HCT116 (cell line): ENCODE results near the gene TRPC6. TPM values are rescaled to one million over a fixed set of nuclear protein-coding genes. Genes with fewer than 3 reads are reported as not detected.

Experiments
- ATAC-seq: fragments of 200-7000 bp; cut with Tn5 transposase; 2 replicates; pipeline ENCODE4 v1.9.1; 2020; ENCODE audit warnings: mild to moderate bottlenecking, moderate library complexity
- BruUV-seq: library from RNA; stranded (reverse); fragments of 400-500 nt; replicated peaks from 2 replicates; lab custom pipeline; 2021; lab: Mats Ljungman, UMichigan
- CTCF ChIA-PET: fragments of 300-600 bp; sonication (Branson Sonifier 250); formaldehyde crosslinking; loops from one replicate; lab custom pipeline; 2021; ENCODE audit warnings: antibody characterized with exemption; lab: Charles Lee
- POLR2A ChIA-PET: fragments of 300-600, 350-600 bp; sonication (Branson Sonifier 250); formaldehyde crosslinking; loops from one replicate; lab custom pipeline; 2021; ENCODE audit warnings: antibody characterized with exemption; lab: Charles Lee
- RAD21 ChIA-PET, 2 experiments: fragments of 300-600 bp; sonication (Branson Sonifier 250); formaldehyde crosslinking; loops; one replicate each; lab custom pipeline; 2023; ENCODE audit warnings: low total read pairs in 2 of 2; ENCODE audit not compliant: uncharacterized antibody in 2 of 2, unreplicated experiment in 2 of 2, low non-redundant PET in 1 of 2; lab: Charles Lee
- DNase-seq: peaks from one replicate; pipeline ENCODE4 v3.0.0-alpha.2; 2010; ENCODE audit warnings: low read depth, low spot score
- H2AFZ ChIP-seq: fragments of 200-600 bp; shearing (Covaris generic), sonication (generic); 2 replicates; pipeline ENCODE4 v1.6.1; 2017; ENCODE audit warnings: low read depth, mixed run types, mixed read lengths, antibody characterized with exemption, low read length; ENCODE audit not compliant: poor library complexity, severe bottlenecking
- H3K27ac ChIP-seq: 2 replicates; pipeline ENCODE4 v1.5.1; 2012; ENCODE audit warnings: low read depth, low read length
- H3K27me3 ChIP-seq: fragments of 200-600 bp; sonication (generic); 2 replicates; pipeline ENCODE4 v1.6.1; 2016; ENCODE audit warnings: mixed run types, low read length, mixed read lengths; ENCODE audit not compliant: insufficient read depth
- H3K36me3 ChIP-seq, 2 experiments: fragments of 200-500 bp in 1 of 2; fragments of 200-600 bp in 1 of 2; sonication (Bioruptor generic) in 1 of 2; sonication (generic) in 1 of 2; 2 replicates each; pipeline versions ENCODE4 v1.5.1 to v1.6.1; 2014 to 2016; ENCODE audit warnings: low read length in 2 of 2, inconsistent platforms in 1 of 2, mixed read lengths in 1 of 2, mixed run types in 1 of 2; ENCODE audit not compliant: insufficient read depth in 2 of 2, control insufficient read depth in 1 of 2
- H3K4me1 ChIP-seq, 2 experiments: fragments of 200-600 bp in 1 of 2; sonication (generic) in 1 of 2; 2 replicates each; pipeline versions ENCODE4 v1.5.1 to v1.6.1; 2012 to 2017; ENCODE audit warnings: low read length in 2 of 2, inconsistent platforms in 1 of 2, mild to moderate bottlenecking in 1 of 2, mixed read lengths in 1 of 2, mixed run types in 1 of 2, moderate library complexity in 1 of 2; ENCODE audit not compliant: insufficient read depth in 2 of 2, control insufficient read depth in 1 of 2
- H3K4me2 ChIP-seq: fragments of 200-600 bp; sonication (generic); 2 replicates; pipeline ENCODE4 v1.6.1; 2017; ENCODE audit warnings: mixed run types, low read length, mixed read lengths
- H3K4me3 ChIP-seq, 2 experiments: fragments of 200-600 bp in 1 of 2; sonication (generic) in 1 of 2; replicated peaks in 1 of 2; 2 replicates each; pipeline ENCODE4 v1.5.1; 2011 to 2016; ENCODE audit warnings: low read length in 2 of 2, control low read depth in 1 of 2, low read depth in 1 of 2, mild to moderate bottlenecking in 1 of 2, mixed read lengths in 1 of 2, mixed run types in 1 of 2
- H3K79me2 ChIP-seq: fragments of 200-600 bp; sonication (generic); 2 replicates; pipeline ENCODE4 v1.6.1; 2017; ENCODE audit warnings: mild to moderate bottlenecking, mixed run types, low read length, moderate library complexity, mixed read lengths; ENCODE audit not compliant: insufficient read depth
- H3K9ac ChIP-seq: fragments of 200-600 bp; sonication (generic); 2 replicates; pipeline ENCODE4 v1.6.1; 2016; ENCODE audit warnings: low read length, mixed read lengths
- H3K9me2 ChIP-seq: fragments of 200-600 bp; sonication (generic), shearing (Covaris generic); 2 replicates; pipeline ENCODE4 v1.6.1; 2017; ENCODE audit warnings: mixed run types, mild to moderate bottlenecking, moderate library complexity; ENCODE audit not compliant: insufficient read depth
- H3K9me3 ChIP-seq, 2 experiments: fragments of 200-500 bp in 1 of 2; fragments of 200-600 bp in 1 of 2; sonication (Bioruptor generic) in 1 of 2; sonication (generic) in 1 of 2; 2 replicates each; pipeline ENCODE4 v1.6.1; 2014 to 2017; ENCODE audit warnings: low read length in 2 of 2, mixed read lengths in 2 of 2, inconsistent platforms in 1 of 2, low read depth in 1 of 2, mild to moderate bottlenecking in 1 of 2, mixed run types in 1 of 2, moderate library complexity in 1 of 2; ENCODE audit not compliant: control insufficient read depth in 1 of 2, insufficient read depth in 1 of 2
- H4K20me1 ChIP-seq: fragments of 200-600 bp; sonication (generic), shearing (Covaris generic); 2 replicates; pipeline ENCODE4 v1.6.1; 2017; ENCODE audit warnings: mixed run types, mild to moderate bottlenecking, moderate library complexity; ENCODE audit not compliant: insufficient read depth
- CBX3 ChIP-seq: IDR thresholded peaks from 2 replicates; pipeline ENCODE4 v1.6.1; 2012; ENCODE audit warnings: low read depth
- CEBPB ChIP-seq: IDR thresholded peaks from 2 replicates; pipeline ENCODE4 v1.6.1; 2012; ENCODE audit warnings: low read depth
- CTCF ChIP-seq, 3 experiments: fragments of 200-600 bp in 1 of 3; sonication (generic) in 1 of 3; IDR thresholded peaks in 2 of 3; conservative IDR thresholded peaks in 1 of 3; 2 replicates each; pipeline ENCODE4 v1.5.1; 2012 to 2017; ENCODE audit warnings: low read depth in 2 of 3, low read length in 2 of 3, antibody characterized with exemption in 1 of 3, borderline replicate concordance in 1 of 3, control low read depth in 1 of 3, mild to moderate bottlenecking in 1 of 3, mixed read lengths in 1 of 3, mixed run types in 1 of 3, moderate library complexity in 1 of 3; ENCODE audit not compliant: insufficient read depth in 1 of 3
- EGR1 ChIP-seq: IDR thresholded peaks from 2 replicates; pipeline ENCODE4 v1.6.1; 2012; ENCODE audit warnings: low read depth
- FOSL1 ChIP-seq: IDR thresholded peaks from 2 replicates; pipeline ENCODE4 v1.6.1; 2012; ENCODE audit warnings: low read depth
- JUND ChIP-seq: IDR thresholded peaks from 2 replicates; pipeline ENCODE4 v1.6.1; 2012
- MAX ChIP-seq: IDR thresholded peaks from 2 replicates; pipeline ENCODE4 v1.6.1; 2012
- POLR2A ChIP-seq: IDR thresholded peaks from 2 replicates; pipeline ENCODE4 v1.7.0; 2011; ENCODE audit warnings: borderline replicate concordance; ENCODE audit not compliant: insufficient read depth, insufficient read length; ENCODE audit errors: extremely low read depth
- POLR2AphosphoS5 ChIP-seq: IDR thresholded peaks from 2 replicates; pipeline ENCODE4 v1.6.1; 2011; ENCODE audit warnings: mild to moderate bottlenecking, low read depth, low read length, moderate library complexity
- RAD21 ChIP-seq: IDR thresholded peaks from 2 replicates; pipeline ENCODE4 v1.6.1; 2012; ENCODE audit warnings: low read depth, mild to moderate bottlenecking
- REST ChIP-seq: IDR thresholded peaks from 2 replicates; pipeline ENCODE4 v1.6.1; 2012; ENCODE audit warnings: low read depth
- SIN3A ChIP-seq: IDR thresholded peaks from 2 replicates; pipeline ENCODE4 v1.6.1; 2012; ENCODE audit warnings: low read depth
- SRF ChIP-seq: IDR thresholded peaks from 2 replicates; pipeline ENCODE4 v1.6.1; 2012; ENCODE audit warnings: low read depth
- YY1 ChIP-seq: IDR thresholded peaks from 2 replicates; pipeline ENCODE4 v1.6.1; 2011; ENCODE audit warnings: low read length, low read depth, moderate library complexity, mild to moderate bottlenecking; ENCODE audit not compliant: insufficient replicate concordance; ENCODE audit errors: extremely low read depth
- ZFX ChIP-seq: fragments of 450-650 bp; IDR thresholded peaks from 2 replicates; pipeline ENCODE4 v1.6.1; 2017
- ZNF274 ChIP-seq: fragments of 200-500 bp; sonication (Bioruptor generic); IDR thresholded peaks from 2 replicates; pipeline ENCODE4 v1.6.1; 2014; ENCODE audit warnings: mild to moderate bottlenecking, low read depth, low read length, inconsistent platforms
- intact Hi-C: fragments of 100-400 bp; cut with micrococcal nuclease; formaldehyde crosslinking; loops from 2 replicates; pipeline ENCODE4 v1.10.0; 2022
- total RNA-seq: library from RNA; stranded (reverse); gene quantifications from one replicate; pipeline ENCODE4 v1.2.1, GENCODE V29; 2021; ENCODE audit not compliant: unreplicated experiment

Gene TRPC6
- total RNA-seq, 1 experiment from 2014 or later = not detected

- no peak overlapping the region for H3K27ac ChIP-seq
- no peaks in the 10 kb centered on the region for H3K9me2 ChIP-seq
- no peak overlapping the region for H3K4me2 ChIP-seq
- TF ChIP-seq CBX3 = no peak
- TF ChIP-seq ZNF274 = no peak
- TF ChIP-seq RAD21 = no peak
- TF ChIP-seq JUND = no peak
- TF ChIP-seq FOSL1 = no peak
- TF ChIP-seq MAX = no peak
- no peak for TF ChIP-seq EGR1
- no peaks in the 10 kb centered on the region for H3K27me3 ChIP-seq
- no peaks in the 10 kb centered on the region for H3K36me3 ChIP-seq
- H4K20me1 ChIP-seq = no peaks in the 10 kb centered on the region
- no peak overlapping the region for H2AFZ ChIP-seq
- ChIA-PET CTCF (no interaction called here), POLR2A (no interaction called here), RAD21 (no interaction called here)
- no peak for ATAC-seq
- BruUV-seq = no TSS peak
- DNase-seq = no peak
- no peaks in the 10 kb centered on the region for H3K9me3 ChIP-seq
- H3K4me1 ChIP-seq = no peaks in the 10 kb centered on the region
- H3K79me2 ChIP-seq = no peaks in the 10 kb centered on the region
- intact Hi-C loops = no loop called here
- H3K4me3 ChIP-seq = no peak overlapping the region
- H3K9ac ChIP-seq = no peak overlapping the region
Observed at GRCh38 chr11:101582989-101583250, 887 bp downstream of the TRPC6 start.

GRCh38 chr11:101582236-101582988 lies 1.4 kb downstream of the TRPC6 start:
- no peak overlapping the region for H3K4me2 ChIP-seq
- intact Hi-C loops = no loop called here
- no peak overlapping the region for H2AFZ ChIP-seq
- H3K27me3 ChIP-seq = no peaks in the 10 kb centered on the region
- H3K27ac ChIP-seq = no peak overlapping the region
- DNase-seq (no peak), ATAC-seq (no peak)
- BruUV-seq = no TSS peak
- POLR2A ChIA-PET = no interaction called here
- H3K79me2 ChIP-seq = no peaks in the 10 kb centered on the region
- no peaks in the 10 kb centered on the region for H4K20me1 ChIP-seq
- no peak overlapping the region for H3K4me3 ChIP-seq
- no peak overlapping the region for H3K9ac ChIP-seq
- no peaks in the 10 kb centered on the region for H3K4me1 ChIP-seq
- CTCF ChIA-PET = no interaction called here
- no peaks in the 10 kb centered on the region for H3K9me2 ChIP-seq
- RAD21 ChIA-PET = no interaction called here
- H3K36me3 ChIP-seq = no peaks in the 10 kb centered on the region
- H3K9me3 ChIP-seq = no peaks in the 10 kb centered on the region
- TF ChIP-seq RAD21 (no peak), POLR2A (no peak), YY1 (no peak), SRF (no peak), POLR2AphosphoS5 (no peak), ZFX (no peak), SIN3A (no peak), FOSL1 (no peak), ZNF274 (no peak), CTCF (IDR thresholded peaks at IDR 0.05 in 2 of 3, conservative IDR thresholded peaks at IDR 0.05 in 1 of 3; ENCODE audit: borderline replicate concordance in 1 of 3, insufficient read depth in 1 of 3, low read depth in 2 of 3, low read length in 2 of 3) (no peak), EGR1 (no peak), JUND (no peak), MAX (no peak), REST (no peak), CEBPB (no peak)
